Esophagus muscularis mucosa (tissue), 3 donors: ENCODE measurements around the gene MS4A10.

Experiments used
- POLR2AphosphoS5 ChIP-seq, 2 donors: sonication (generic); formaldehyde crosslinking; IDR thresholded peaks; one replicate each; pipeline ENCODE4 v1.6.1; 2017; ENCODE audit warnings: antibody characterized with exemption in 2 of 2
- TF ChIP-seq, protein P1 (sequence below), 3 experiments: fragments of 200-600 bp in 2 of 3; fragments of 450-650 bp in 1 of 3; sonication (generic) in 2 of 3; IDR thresholded peaks; one replicate each; pipeline ENCODE4 v1.5.1; 2017 to 2019; ENCODE audit warnings: antibody characterized with exemption in 3 of 3, mild to moderate bottlenecking in 2 of 3, moderate library complexity in 1 of 3

DNA sequence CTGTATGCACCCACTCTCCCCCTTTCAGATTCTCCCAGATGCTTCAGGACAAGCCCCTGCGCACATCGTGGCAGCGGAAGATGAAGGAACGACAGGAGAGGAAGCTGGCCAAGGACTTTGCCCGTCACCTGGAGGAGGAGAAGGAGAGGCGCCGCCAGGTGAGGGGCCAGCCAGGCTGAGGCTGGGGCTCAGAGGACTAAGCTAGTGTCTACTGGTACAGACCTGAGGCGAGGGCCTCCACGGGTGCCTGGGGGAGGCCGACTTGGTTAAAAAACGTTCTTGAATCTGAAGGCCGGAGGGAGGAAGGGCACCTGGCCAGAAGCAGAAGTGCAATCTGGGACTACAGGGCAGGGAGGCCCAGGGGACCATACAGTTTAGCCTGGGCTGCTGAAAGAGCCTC is 62.8 kb downstream of the MS4A10 start:
- TF ChIP-seq, protein P1, sequence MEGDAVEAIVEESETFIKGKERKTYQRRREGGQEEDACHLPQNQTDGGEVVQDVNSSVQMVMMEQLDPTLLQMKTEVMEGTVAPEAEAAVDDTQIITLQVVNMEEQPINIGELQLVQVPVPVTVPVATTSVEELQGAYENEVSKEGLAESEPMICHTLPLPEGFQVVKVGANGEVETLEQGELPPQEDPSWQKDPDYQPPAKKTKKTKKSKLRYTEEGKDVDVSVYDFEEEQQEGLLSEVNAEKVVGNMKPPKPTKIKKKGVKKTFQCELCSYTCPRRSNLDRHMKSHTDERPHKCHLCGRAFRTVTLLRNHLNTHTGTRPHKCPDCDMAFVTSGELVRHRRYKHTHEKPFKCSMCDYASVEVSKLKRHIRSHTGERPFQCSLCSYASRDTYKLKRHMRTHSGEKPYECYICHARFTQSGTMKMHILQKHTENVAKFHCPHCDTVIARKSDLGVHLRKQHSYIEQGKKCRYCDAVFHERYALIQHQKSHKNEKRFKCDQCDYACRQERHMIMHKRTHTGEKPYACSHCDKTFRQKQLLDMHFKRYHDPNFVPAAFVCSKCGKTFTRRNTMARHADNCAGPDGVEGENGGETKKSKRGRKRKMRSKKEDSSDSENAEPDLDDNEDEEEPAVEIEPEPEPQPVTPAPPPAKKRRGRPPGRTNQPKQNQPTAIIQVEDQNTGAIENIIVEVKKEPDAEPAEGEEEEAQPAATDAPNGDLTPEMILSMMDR (IDR thresholded peaks at IDR 0.05): no peak
- no peak for TF ChIP-seq POLR2AphosphoS5 (IDR thresholded peaks at IDR 0.05)
